ENCODE results near the gene TGM6. TPM values are rescaled to one million over a fixed set of nuclear protein-coding genes. Genes with fewer than 3 reads are reported as not detected.

Gene TGM6
- polyA plus RNA-seq, 1 donor (not counting 4 experiments of a cell fraction or from before 2014, with no cell fraction given) = not detected

DNA sequence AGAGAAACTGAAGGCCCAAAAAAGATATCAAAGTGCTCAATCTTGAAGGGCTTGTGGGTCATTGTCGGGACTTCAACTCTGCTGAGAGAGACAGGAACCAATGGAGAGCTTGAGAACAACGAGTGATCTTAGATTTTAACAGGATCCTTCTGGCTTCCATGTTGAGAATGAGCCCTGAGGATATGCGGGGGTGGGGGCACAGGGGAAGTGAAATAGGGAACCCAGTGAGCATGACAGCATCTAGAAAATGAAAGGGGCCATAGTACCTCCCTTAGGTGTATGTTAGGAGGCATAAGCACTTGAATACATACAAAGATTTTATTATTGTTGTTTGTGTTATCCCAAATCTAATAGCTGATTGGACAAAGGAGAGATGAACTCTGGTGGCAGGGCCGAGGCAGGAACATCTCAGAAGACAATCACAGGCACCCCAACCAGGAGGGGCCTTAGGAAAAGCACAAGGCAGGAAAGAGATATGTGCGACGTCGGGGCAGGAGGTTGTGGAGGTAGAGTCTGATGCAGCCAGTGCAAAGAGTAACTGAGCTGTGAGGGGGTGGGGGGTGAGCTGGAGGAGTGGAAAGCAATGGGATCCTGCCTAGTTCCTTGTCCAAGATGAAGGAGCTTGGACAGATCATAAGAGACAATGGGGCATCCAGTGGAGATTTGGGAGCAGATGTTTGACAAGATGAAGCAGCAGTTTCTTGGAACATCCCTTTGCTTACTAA is 10.4 kb downstream of the TGM6 start:
- Histone ChIP-seq H2AFZ (ENCODE audit: control insufficient read depth, low read length) (no peak overlapping the region), H3K27me3 (ENCODE audit: control insufficient read depth, extremely low read depth, insufficient read depth, low read length) (no peaks in the 10 kb centered on the region), H3K9me1 (ENCODE audit: control insufficient read depth, extremely low read depth, insufficient read depth, low read length) (no peaks in the 10 kb centered on the region), H3K36me3 (ENCODE audit: control insufficient read depth in 2 of 2, extremely low read depth in 1 of 2, insufficient read depth in 2 of 2, low read length in 2 of 2) (no peaks in the 10 kb centered on the region), H3K27ac (ENCODE audit: control insufficient read depth, insufficient read depth, low read length) (no peak overlapping the region), H3K9me3 (ENCODE audit: control insufficient read depth, low read depth, low read length) (peaks cover 4% of the 10 kb centered on the region), H4K20me1 (ENCODE audit: control insufficient read depth, extremely low read depth, insufficient read depth, low read length) (no peaks in the 10 kb centered on the region), H3K4me3 (ENCODE audit: control insufficient read depth in 2 of 3, extremely low read depth in 1 of 3, insufficient read depth in 2 of 3, low read depth in 1 of 3, low read length in 3 of 3) (no peak overlapping the region), H3K9ac (ENCODE audit: control insufficient read depth, extremely low read depth, insufficient read depth, low read length) (no peak overlapping the region), H3K4me2 (ENCODE audit: control insufficient read depth, extremely low read depth, insufficient read depth, low read depth, low read length) (no peak overlapping the region), H3K79me2 (ENCODE audit: control insufficient read depth, insufficient read depth, low read length) (no peaks in the 10 kb centered on the region), H3K4me1 (ENCODE audit: control insufficient read depth, extremely low read depth, insufficient read depth, low read length) (peaks cover 16% of the 10 kb centered on the region)
- dilution Hi-C loops (cut with MboI; ENCODE audit: extremely low pct_ligation_motif_present, low sequenced_read_pairs) = no loop called here
- FAIRE-seq (no peak), DNase-seq (ENCODE audit: low read depth, low spot score) (no peak)
- TF ChIP-seq, protein P1, sequence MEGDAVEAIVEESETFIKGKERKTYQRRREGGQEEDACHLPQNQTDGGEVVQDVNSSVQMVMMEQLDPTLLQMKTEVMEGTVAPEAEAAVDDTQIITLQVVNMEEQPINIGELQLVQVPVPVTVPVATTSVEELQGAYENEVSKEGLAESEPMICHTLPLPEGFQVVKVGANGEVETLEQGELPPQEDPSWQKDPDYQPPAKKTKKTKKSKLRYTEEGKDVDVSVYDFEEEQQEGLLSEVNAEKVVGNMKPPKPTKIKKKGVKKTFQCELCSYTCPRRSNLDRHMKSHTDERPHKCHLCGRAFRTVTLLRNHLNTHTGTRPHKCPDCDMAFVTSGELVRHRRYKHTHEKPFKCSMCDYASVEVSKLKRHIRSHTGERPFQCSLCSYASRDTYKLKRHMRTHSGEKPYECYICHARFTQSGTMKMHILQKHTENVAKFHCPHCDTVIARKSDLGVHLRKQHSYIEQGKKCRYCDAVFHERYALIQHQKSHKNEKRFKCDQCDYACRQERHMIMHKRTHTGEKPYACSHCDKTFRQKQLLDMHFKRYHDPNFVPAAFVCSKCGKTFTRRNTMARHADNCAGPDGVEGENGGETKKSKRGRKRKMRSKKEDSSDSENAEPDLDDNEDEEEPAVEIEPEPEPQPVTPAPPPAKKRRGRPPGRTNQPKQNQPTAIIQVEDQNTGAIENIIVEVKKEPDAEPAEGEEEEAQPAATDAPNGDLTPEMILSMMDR (optimal IDR thresholded peaks at IDR 0.05 in 1 of 3, IDR thresholded peaks at IDR 0.05 in 1 of 3, conservative IDR thresholded peaks at IDR 0.05 in 1 of 3; ENCODE audit: extremely low read depth in 1 of 3, insufficient read depth in 2 of 3, low read length in 3 of 3) = no peak
- TF ChIP-seq EZH2 (IDR thresholded peaks at IDR 0.05; ENCODE audit: low read length) = no peak

- no peak overlapping the region for H3K27ac ChIP-seq (ENCODE audit: control insufficient read depth, insufficient read depth, low read length)
- H3K4me1 ChIP-seq (ENCODE audit: control insufficient read depth, extremely low read depth, insufficient read depth, low read length) = no peaks in the 10 kb centered on the region
- H2AFZ ChIP-seq (ENCODE audit: control insufficient read depth, low read length) = no peak overlapping the region
- TF ChIP-seq EZH2 (IDR thresholded peaks at IDR 0.05; ENCODE audit: low read length) = no peak
- TF ChIP-seq, protein P1 (optimal IDR thresholded peaks at IDR 0.05 in 1 of 3, IDR thresholded peaks at IDR 0.05 in 1 of 3, conservative IDR thresholded peaks at IDR 0.05 in 1 of 3; ENCODE audit: extremely low read depth in 1 of 3, insufficient read depth in 2 of 3, low read length in 3 of 3) = no peak
- no peaks in the 10 kb centered on the region for H3K9me1 ChIP-seq (ENCODE audit: control insufficient read depth, extremely low read depth, insufficient read depth, low read length)
- DNase-seq (ENCODE audit: low read depth, low spot score) (no peak), FAIRE-seq (no peak)
- no peaks in the 10 kb centered on the region for H3K79me2 ChIP-seq (ENCODE audit: control insufficient read depth, insufficient read depth, low read length)
- dilution Hi-C loops (cut with MboI; ENCODE audit: extremely low pct_ligation_motif_present, low sequenced_read_pairs) = no loop called here
- no peaks in the 10 kb centered on the region for H3K27me3 ChIP-seq (ENCODE audit: control insufficient read depth, extremely low read depth, insufficient read depth, low read length)
- H3K4me2 ChIP-seq (ENCODE audit: control insufficient read depth, extremely low read depth, insufficient read depth, low read depth, low read length) = no peak overlapping the region
- no peak overlapping the region for H3K9ac ChIP-seq (ENCODE audit: control insufficient read depth, extremely low read depth, insufficient read depth, low read length)
- no peaks in the 10 kb centered on the region for H4K20me1 ChIP-seq (ENCODE audit: control insufficient read depth, extremely low read depth, insufficient read depth, low read length)
- H3K9me3 ChIP-seq (ENCODE audit: control insufficient read depth, low read depth, low read length) = peaks cover 3% of the 10 kb centered on the region
- H3K36me3 ChIP-seq (ENCODE audit: control insufficient read depth in 2 of 2, extremely low read depth in 1 of 2, insufficient read depth in 2 of 2, low read length in 2 of 2) = no peaks in the 10 kb centered on the region
- no peak overlapping the region for H3K4me3 ChIP-seq (ENCODE audit: control insufficient read depth in 2 of 3, extremely low read depth in 1 of 3, insufficient read depth in 2 of 3, low read depth in 1 of 3, low read length in 3 of 3)
Measured at GRCh38 chr20:2394411-2395055, 13.8 kb downstream of the TGM6 start.

Measured in keratinocyte (primary cell).